ENCODE measurements around the gene INSIG2.

Gene INSIG2

GRCh38 chr2:118088051-118089024 is at the start of gene INSIG2:
TSS of gene INSIG2 (plus strand) at chr2:118088471. CDS start at chr2:118096557, 8,086 bp downstream.
- peak; percentile 91 for DNase-seq

GRCh38 chr2:118040891-118041290 is 47.4 kb upstream of the INSIG2 start:
- DNase-seq = no peak

GRCh38 chr2:118044103-118044716 is 44.1 kb upstream of the INSIG2 start:
- no peak for DNase-seq

DNA sequence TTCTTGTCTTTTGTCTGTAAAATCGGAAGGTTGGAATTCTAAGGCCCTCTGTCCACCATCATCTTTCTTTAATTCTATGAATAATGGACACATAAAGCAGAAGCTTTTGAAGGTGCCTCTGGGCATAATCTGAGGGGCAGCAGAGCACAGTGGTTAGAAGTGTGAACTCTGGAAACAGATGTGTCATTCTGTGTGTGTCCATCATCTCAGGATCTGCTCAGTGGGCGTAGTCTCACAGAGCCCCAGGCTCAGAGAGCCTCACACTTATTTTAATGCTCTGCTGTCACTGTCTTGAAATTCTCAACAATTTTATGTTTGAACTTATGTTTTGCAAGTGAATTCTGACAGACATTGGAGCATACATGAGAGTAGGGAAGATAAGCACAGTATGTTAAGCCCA is 43.4 kb upstream of the INSIG2 start:
- no peak for DNase-seq

DNA sequence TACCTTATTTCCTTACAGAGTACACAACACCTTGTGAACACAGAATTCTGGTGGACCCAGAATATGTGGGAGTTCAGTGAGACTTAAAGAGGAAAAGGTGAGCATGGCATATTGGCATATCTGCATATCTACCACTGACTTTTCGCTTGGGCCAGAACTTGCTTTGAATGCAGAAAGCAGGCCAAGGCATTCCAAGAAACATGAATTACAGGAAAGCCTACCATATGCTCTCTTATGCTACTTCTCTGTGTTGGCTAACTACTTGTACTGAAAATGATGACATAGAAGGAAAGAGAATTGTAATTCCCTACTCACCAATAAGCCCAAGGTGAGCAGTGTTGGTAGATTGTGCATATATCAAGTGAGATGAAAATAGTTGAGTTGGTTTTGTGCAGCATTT is 43.0 kb upstream of the INSIG2 start:
- no peak for DNase-seq

GRCh38 chr2:118046634-118047210 is 41.5 kb upstream of the INSIG2 start:
- peak; percentile 39 for DNase-seq

- DNase-seq = no peak
Measured at GRCh38 chr2:118047380-118047826, 40.9 kb upstream of the INSIG2 start.

DNA sequence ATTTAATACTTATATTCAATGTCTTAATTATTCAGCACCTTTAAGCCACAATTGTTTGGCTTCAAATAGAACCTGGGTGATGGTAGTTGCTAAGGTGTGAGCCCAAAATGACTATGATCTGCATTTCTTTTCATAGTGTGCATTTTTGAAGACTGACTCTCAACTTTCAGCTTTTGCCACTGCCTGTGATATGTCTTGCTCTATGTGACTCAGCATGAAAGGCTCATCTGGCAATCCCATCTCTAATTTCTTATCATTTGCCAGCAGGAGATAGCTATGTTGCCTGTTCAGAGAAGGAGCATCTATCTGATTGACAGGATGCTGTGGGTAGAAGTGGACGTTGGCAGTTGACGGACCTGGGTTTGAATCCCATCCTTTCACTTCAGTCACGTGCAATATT is 39.9 kb upstream of the INSIG2 start:
- DNase-seq = no peak

- no peak for DNase-seq
Measured at GRCh38 chr2:118049140-118049815, 39.0 kb upstream of the INSIG2 start.

- no peak for DNase-seq
Measured at GRCh38 chr2:118049816-118050140, 38.5 kb upstream of the INSIG2 start.

GRCh38 chr2:118050386-118050785 is 37.9 kb upstream of the INSIG2 start:
- DNase-seq = no peak

DNA sequence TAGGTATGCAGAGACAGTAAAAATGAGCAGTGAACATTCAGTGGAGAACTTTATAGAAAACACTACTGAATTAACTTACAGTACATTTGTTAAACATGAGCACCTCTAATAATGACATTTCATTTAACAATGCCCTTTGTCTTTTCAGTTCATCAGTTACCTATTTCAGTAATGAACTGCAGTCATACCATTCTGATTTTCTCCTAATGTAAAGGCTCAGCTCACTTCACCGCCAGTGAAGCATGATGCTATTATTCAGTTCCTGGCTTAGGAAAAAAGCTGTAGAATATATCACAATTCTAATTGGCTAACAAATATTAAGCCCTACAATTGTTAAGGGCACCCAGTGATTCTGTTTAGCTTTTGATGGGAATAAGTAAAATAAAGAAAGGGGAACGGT is 37.3 kb upstream of the INSIG2 start:
- no peak for DNase-seq

- no peak for DNase-seq
Measured at GRCh38 chr2:118051826-118052358, 36.4 kb upstream of the INSIG2 start.

DNA sequence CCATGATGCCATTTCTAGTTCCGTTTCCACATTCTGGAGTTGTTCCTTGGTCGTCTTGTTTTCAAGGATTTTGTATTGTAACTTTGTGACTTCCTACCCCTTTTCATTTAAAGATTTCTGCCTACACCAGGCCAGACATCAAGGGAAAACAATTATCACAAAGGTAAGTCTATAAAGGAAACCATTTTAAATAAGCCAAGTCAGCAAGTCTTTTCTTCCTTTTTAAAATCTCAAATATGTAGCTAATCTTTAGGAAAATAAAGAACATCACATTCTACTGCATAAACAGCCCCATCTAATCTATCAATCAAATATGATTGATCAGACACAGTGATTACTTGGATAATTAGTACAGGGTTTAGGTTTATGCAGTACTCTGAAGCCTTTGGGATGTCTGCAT is 35.8 kb upstream of the INSIG2 start:
- no peak for DNase-seq

DNA sequence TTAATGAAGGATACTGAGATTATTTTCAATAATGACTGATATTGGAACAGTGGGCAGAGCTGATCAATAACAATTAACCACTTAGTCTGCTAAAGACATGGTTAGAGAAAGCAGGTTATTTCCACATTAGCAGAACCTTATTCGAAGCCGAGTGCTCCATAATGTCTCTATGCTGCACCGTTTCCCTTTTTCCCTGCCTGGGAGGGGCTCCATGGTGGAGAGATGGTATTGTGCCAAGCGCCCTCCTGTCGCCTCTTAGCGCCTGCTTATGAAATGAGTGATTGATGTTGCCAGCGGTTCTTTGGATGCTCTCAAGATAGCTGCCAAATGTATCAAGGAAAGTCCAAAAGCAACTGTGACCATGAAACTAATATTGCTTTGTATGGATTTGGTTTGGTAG is 34.6 kb upstream of the INSIG2 start:
- no peak for DNase-seq

GRCh38 chr2:118054213-118055008 is 33.9 kb upstream of the INSIG2 start:
- no peak for DNase-seq

DNA sequence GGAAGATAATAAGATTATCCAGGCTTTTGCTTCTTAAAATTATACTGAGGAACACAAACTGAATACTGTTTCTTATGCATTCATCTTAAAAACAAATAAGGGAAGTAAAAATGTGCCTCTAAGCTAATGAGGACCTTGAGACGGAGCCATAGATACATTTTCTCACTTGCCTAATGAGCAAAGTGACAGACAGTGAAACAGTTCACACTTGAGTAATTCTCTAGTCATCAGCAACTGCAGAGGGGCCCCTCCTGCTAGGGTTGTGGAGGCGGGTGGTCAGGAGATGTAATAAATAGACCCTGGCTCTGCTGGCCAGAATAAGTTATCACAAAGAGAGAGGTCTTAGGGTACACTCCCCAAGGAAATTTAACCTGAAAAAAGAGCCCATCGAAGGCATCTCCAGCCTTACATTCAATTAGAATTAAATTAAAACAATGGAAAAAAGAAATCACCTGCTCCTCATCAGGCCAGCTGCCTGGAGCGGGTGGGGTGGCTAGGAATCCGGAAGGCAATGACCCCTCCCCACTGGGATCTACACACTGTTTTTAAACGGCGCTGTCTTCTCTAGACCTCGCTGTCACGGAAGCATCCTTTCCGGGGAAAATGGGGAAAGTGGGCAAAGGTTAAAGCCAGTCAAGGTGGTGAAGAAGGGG is 32.6 kb upstream of the INSIG2 start:
- no peak for DNase-seq

- DNase-seq = peak; percentile 6
Measured at GRCh38 chr2:118056165-118056534, 32.1 kb upstream of the INSIG2 start.

DNA sequence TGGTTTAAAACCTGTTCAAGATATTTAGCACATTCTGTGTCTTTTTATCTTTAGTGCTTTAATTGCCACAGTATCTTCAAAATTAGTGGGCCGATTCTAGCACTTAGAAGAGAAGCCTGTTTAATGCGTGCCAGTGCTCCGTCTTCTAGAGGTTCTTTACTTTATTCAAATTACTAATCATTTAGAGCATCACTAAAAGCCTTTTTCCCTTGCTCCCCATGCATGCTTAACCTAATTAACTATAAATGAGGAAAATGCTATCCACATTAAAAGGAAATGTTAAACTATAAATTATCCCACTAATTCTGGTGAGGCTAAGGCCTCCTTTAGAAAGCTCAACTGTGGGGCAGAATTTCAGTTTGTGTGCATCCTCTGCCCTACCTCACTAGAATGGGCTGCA is 31.5 kb upstream of the INSIG2 start:
- DNase-seq = no peak

GRCh38 chr2:118058951-118059350 is 29.3 kb upstream of the INSIG2 start:
- DNase-seq = no peak

GRCh38 chr2:118059919-118060478 is 28.3 kb upstream of the INSIG2 start:
- no peak for DNase-seq

Measured in CD4-positive, alpha-beta T cell treated with Interleukin-12 subunit alpha and Interleukin-12 subunit beta, for 1 hour (primary cell).